Measurements from ENCODE around the gene PRRG3.

The PRRG3 gene

DNA sequence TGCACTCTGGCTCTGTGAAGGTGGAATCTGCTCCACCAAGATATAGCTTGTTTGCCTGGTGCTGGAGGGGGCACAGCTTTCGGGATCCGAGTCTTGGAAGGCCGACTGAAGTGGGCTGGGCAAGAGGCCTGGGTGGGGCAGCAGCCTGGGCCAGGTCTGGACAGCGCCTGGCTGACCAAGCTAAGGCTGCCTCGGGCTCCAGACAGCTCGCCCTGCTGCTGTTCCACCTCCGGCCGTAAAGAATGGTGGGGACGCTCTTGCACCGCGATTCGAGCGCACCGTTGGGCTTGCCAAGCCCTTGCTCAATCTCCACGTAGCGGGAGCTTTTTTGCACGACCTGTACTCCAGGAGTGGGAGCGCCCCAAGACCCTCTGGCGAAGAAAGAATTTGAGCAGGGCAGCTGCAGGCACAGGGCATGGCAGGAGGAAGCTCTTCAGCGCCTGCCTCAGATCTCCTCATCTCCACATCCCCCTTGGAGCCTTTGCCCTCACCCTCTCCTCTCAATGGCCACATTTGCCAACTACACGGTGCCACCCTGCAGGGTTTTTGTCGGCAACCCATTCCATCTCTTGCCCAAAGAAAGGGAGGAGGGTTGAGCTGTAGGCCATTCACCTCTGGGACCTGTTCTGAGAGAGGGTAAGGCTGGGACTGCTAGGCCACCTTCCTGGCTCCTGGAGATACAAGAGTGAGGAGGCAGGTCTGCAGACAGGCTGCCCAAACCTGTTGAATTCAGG lies 58.2 kb downstream of the PRRG3 start:
- DNase-seq (ENCODE audit: low read depth): peak; percentile 52
- no peak overlapping the region for H3K4me3 ChIP-seq (ENCODE audit: low read length)

GRCh38 chrX:151754047-151754429 lies 58.8 kb downstream of the PRRG3 start:
- H3K4me3 ChIP-seq (ENCODE audit: low read length): no peak overlapping the region
- peak; percentile 82 for DNase-seq (ENCODE audit: low read depth)
- TF ChIP-seq, protein P1, sequence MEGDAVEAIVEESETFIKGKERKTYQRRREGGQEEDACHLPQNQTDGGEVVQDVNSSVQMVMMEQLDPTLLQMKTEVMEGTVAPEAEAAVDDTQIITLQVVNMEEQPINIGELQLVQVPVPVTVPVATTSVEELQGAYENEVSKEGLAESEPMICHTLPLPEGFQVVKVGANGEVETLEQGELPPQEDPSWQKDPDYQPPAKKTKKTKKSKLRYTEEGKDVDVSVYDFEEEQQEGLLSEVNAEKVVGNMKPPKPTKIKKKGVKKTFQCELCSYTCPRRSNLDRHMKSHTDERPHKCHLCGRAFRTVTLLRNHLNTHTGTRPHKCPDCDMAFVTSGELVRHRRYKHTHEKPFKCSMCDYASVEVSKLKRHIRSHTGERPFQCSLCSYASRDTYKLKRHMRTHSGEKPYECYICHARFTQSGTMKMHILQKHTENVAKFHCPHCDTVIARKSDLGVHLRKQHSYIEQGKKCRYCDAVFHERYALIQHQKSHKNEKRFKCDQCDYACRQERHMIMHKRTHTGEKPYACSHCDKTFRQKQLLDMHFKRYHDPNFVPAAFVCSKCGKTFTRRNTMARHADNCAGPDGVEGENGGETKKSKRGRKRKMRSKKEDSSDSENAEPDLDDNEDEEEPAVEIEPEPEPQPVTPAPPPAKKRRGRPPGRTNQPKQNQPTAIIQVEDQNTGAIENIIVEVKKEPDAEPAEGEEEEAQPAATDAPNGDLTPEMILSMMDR (conservative IDR thresholded peaks at IDR 0.05; ENCODE audit: low read length): no peak

More for the DNA sequence above, 58.2 kb downstream of the PRRG3 start:
- TF ChIP-seq, protein P1 (conservative IDR thresholded peaks at IDR 0.05; ENCODE audit: low read length): peak; percentile 74

DNA sequence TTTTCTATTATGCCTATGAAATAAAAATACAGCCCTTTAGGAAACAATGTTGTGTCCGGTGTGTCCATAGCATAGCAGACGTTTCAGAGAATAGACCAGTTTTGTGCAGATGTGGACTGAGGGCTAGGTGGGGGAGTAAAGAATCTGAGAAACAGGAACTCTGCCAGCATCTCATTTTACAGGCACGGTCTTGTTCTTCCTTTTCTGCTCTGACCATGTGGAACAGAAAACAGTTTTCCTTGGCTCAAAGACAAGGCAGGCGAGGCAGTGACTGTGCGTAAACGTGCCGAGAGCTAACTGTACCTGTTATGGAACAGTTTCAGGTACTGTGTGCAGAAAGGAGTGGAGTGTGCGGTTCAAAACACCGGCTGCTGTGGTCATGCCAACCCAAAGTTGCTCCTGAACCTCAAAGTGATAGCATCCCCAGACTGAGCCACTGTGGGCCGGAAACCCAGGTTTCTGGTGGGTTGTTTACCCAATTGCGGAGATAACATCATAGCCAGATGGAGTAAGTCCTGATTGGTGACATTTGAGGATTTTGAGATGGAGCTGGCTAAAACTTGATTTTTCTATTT lies 59.5 kb downstream of the PRRG3 start:
- H3K4me3 ChIP-seq (ENCODE audit: low read length): no peak overlapping the region
- TF ChIP-seq, protein P1 (conservative IDR thresholded peaks at IDR 0.05; ENCODE audit: low read length): no peak
- DNase-seq (ENCODE audit: low read depth): no peak

All from AG10803 (cell line).